ENCODE results near the gene PSMA5. TPM values are rescaled to one million over a fixed set of nuclear protein-coding genes. Genes with fewer than 3 reads are reported as not detected.
A peak's percentile ranks its signal among the peaks of the same experiment; 100 is the strongest.

PSMA5 gene
- total and polyA plus RNA-seq, 12 donors = 22.7 to 94.6 (median 59.2) TPM

DNA sequence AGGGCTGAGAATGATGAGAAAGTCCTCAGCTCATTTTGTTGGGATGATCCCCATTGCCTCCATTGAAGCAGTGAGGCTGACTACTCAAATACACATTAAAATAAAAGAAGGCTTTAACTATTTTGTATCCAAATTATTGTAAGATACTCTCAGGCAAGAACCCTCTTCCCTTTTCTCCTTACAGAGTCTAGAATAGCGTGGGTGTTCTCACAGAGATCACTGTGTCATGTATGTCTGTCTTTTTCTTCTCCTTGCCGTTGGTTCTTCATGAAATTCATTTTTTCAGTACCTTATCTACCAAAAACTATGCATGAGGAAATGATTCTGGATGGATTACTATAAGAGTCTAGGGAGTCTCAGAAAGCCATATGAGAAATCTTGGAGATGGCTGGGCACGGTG, 58.6 kb downstream of the PSMA5 start:
- WGBS, 2 donors = 91 to 93% methylated on average over 3 of the region's 3 CpGs
- TF ChIP-seq, protein P1, sequence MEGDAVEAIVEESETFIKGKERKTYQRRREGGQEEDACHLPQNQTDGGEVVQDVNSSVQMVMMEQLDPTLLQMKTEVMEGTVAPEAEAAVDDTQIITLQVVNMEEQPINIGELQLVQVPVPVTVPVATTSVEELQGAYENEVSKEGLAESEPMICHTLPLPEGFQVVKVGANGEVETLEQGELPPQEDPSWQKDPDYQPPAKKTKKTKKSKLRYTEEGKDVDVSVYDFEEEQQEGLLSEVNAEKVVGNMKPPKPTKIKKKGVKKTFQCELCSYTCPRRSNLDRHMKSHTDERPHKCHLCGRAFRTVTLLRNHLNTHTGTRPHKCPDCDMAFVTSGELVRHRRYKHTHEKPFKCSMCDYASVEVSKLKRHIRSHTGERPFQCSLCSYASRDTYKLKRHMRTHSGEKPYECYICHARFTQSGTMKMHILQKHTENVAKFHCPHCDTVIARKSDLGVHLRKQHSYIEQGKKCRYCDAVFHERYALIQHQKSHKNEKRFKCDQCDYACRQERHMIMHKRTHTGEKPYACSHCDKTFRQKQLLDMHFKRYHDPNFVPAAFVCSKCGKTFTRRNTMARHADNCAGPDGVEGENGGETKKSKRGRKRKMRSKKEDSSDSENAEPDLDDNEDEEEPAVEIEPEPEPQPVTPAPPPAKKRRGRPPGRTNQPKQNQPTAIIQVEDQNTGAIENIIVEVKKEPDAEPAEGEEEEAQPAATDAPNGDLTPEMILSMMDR (IDR thresholded peaks at IDR 0.05) = no peak

GRCh38 chr1:109365642-109366204, 60.5 kb downstream of the PSMA5 start:
- intact Hi-C loops (cut with DNase I) = no loop called here
- no peak for ATAC-seq
- DNase-seq = no peak
- TF ChIP-seq, protein P1 (IDR thresholded peaks at IDR 0.05) = no peak
- Histone ChIP-seq H3K27ac (peak overlapping the region in 1 of 10 donors; percentile 6), H3K4me3 (no peak overlapping the region), H3K27me3 (no peaks in the 10 kb centered on the region), H3K36me3 (peaks cover 0 to 50% (median 19%) of the 10 kb centered on the region in 9 donors), H3K4me1 (peaks cover 3 to 58% (median 31%) of the 10 kb centered on the region in 9 donors), H3K9me3 (no peaks in the 10 kb centered on the region)
- 69 to 76% methylated on average over 2 of the region's 2 CpGs for WGBS, 2 donors

More for the DNA sequence above, 58.6 kb downstream of the PSMA5 start:
- Histone ChIP-seq H3K27me3 (no peaks in the 10 kb centered on the region), H3K36me3 (peaks cover 0 to 50% (median 19%) of the 10 kb centered on the region in 9 donors), H3K9me3 (no peaks in the 10 kb centered on the region), H3K27ac (peak overlapping the region in 1 of 10 donors; percentile 84), H3K4me3 (no peak overlapping the region), H3K4me1 (peaks cover 0 to 65% (median 40%) of the 10 kb centered on the region in 9 donors)
- DNase-seq = no peak
- no peak for ATAC-seq
- intact Hi-C loops (cut with DNase I) = no loop called here

DNA sequence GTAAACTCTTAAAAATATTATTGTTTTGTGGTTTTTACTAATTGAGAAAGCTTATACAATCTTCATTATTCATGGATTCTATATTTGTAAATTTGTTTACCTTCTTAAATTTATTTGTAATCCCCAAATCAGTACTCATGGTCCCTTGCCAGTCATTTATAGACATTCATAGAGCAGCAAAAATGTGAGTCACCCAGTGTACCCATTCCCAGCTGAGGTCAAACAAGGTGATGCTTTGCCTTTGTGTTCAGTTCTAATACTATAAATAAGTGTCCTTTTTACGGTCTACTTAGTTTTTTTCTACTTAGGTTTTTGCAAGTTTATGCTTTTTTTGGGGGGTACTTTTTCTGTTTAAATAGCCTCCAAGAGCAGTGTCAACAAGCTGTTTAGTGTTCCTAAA, 64.6 kb downstream of the PSMA5 start:
- WGBS, 2 donors = 26 to 29% methylated on average over 1 of the region's 1 CpG
- Histone ChIP-seq H3K4me1 (peaks cover 0 to 56% (median 18%) of the 10 kb centered on the region in 9 donors), H3K27ac (peak overlapping the region in 1 of 10 donors; percentile 28), H3K9me3 (no peaks in the 10 kb centered on the region), H3K4me3 (no peak overlapping the region), H3K36me3 (peaks cover 0 to 30% (median 16%) of the 10 kb centered on the region in 9 donors), H3K27me3 (no peaks in the 10 kb centered on the region)
- DNase-seq = no peak
- intact Hi-C loops (cut with DNase I) = loop anchor here in 3 of 10 donors (5.0 kb wide), 1 partner anchor 36 kb away; the partner anchor contains the start of gene SORT1 (in 3 of the 3)
- ATAC-seq = peak in 1 of 8 donors; percentile 66
- TF ChIP-seq, protein P1 (IDR thresholded peaks at IDR 0.05) = no peak

- Histone ChIP-seq H3K4me3 (no peak overlapping the region), H3K27ac (peak overlapping the region in 1 of 10 donors; percentile 28), H3K27me3 (no peaks in the 10 kb centered on the region), H3K4me1 (peaks cover 0 to 56% (median 18%) of the 10 kb centered on the region in 9 donors), H3K9me3 (no peaks in the 10 kb centered on the region), H3K36me3 (peaks cover 0 to 24% (median 10%) of the 10 kb centered on the region in 9 donors)
- no peak for DNase-seq
- intact Hi-C loops (cut with DNase I) = loop anchor here in 3 of 10 donors (5.0 kb wide), 1 partner anchor 36 kb away; the partner anchor contains the start of gene SORT1 (in 3 of the 3)
- TF ChIP-seq, protein P1 (IDR thresholded peaks at IDR 0.05) = no peak
- no peak for ATAC-seq
- 84 to 91% methylated on average over 2 of the region's 2 CpGs for WGBS, 2 donors
These were observed 65.2 kb downstream of the PSMA5 start for GRCh38 chr1:109361069-109361468.

Measured in heart right ventricle (tissue), 16 donors.